Stimulated activated naive CD8-positive, alpha-beta T cell treated with anti-CD3 and anti-CD28 coated beads, Interleukin-15, Interleukin-2, amounts not matched to agents 100 ng/mL and 50 ng/mL, for 24 hours (primary cell): ENCODE measurements around the gene RPL3.

ENCODE experiments used
- H3K27ac Mint-ChIP-seq: one replicate; pipeline ENCODE4 v1.8.0; 2021; ENCODE audit warnings: mild to moderate bottlenecking, mixed read lengths
- H3K27me3 Mint-ChIP-seq: one replicate; pipeline ENCODE4 v1.8.0; 2021; ENCODE audit warnings: mixed read lengths
- H3K36me3 Mint-ChIP-seq: one replicate; pipeline ENCODE4 v1.8.0; 2021; ENCODE audit warnings: low read depth, mixed read lengths
- H3K4me1 Mint-ChIP-seq: one replicate; pipeline ENCODE4 v1.8.0; 2021; ENCODE audit warnings: low read depth, mixed read lengths
- H3K4me3 Mint-ChIP-seq: one replicate; pipeline ENCODE4 v1.8.0; 2021; ENCODE audit warnings: mild to moderate bottlenecking, mixed read lengths
- H3K9me3 Mint-ChIP-seq: one replicate; pipeline ENCODE4 v1.8.0; 2021; ENCODE audit warnings: mixed read lengths

The RPL3 gene

GRCh38 chr22:39289975-39290720 is 29.3 kb downstream of the RPL3 start:
- H3K4me3 Mint-ChIP-seq: no peak overlapping the region
- no peaks in the 10 kb centered on the region for H3K4me1 Mint-ChIP-seq
- H3K9me3 Mint-ChIP-seq: no peaks in the 10 kb centered on the region
- no peaks in the 10 kb centered on the region for H3K36me3 Mint-ChIP-seq
- H3K27me3 Mint-ChIP-seq: peaks cover 3% of the 10 kb centered on the region
- no peak overlapping the region for H3K27ac Mint-ChIP-seq

GRCh38 chr22:39289533-39289932 is 29.9 kb downstream of the RPL3 start:
- H3K27ac Mint-ChIP-seq: no peak overlapping the region
- H3K36me3 Mint-ChIP-seq: no peaks in the 10 kb centered on the region
- no peaks in the 10 kb centered on the region for H3K4me1 Mint-ChIP-seq
- no peaks in the 10 kb centered on the region for H3K9me3 Mint-ChIP-seq
- H3K4me3 Mint-ChIP-seq: no peak overlapping the region
- H3K27me3 Mint-ChIP-seq: peaks cover 3% of the 10 kb centered on the region

- Mint-ChIP-seq H3K9me3 (no peaks in the 10 kb centered on the region), H3K36me3 (no peaks in the 10 kb centered on the region), H3K4me3 (no peak overlapping the region), H3K27me3 (peaks cover 3% of the 10 kb centered on the region), H3K4me1 (no peaks in the 10 kb centered on the region), H3K27ac (no peak overlapping the region)
Observed at GRCh38 chr22:39288135-39288898, 31.1 kb downstream of the RPL3 start.

- Mint-ChIP-seq H3K4me1 (no peaks in the 10 kb centered on the region), H3K4me3 (no peak overlapping the region), H3K9me3 (no peaks in the 10 kb centered on the region), H3K27ac (no peak overlapping the region), H3K27me3 (peaks cover 3% of the 10 kb centered on the region), H3K36me3 (no peaks in the 10 kb centered on the region)
Observed at GRCh38 chr22:39287076-39287725, 32.2 kb downstream of the RPL3 start.

GRCh38 chr22:39284983-39285382 is 34.4 kb downstream of the RPL3 start:
- no peak overlapping the region for H3K27ac Mint-ChIP-seq
- no peaks in the 10 kb centered on the region for H3K36me3 Mint-ChIP-seq
- no peaks in the 10 kb centered on the region for H3K4me1 Mint-ChIP-seq
- peaks cover 3% of the 10 kb centered on the region for H3K27me3 Mint-ChIP-seq
- H3K9me3 Mint-ChIP-seq: no peaks in the 10 kb centered on the region
- no peak overlapping the region for H3K4me3 Mint-ChIP-seq

GRCh38 chr22:39284142-39284980 is 35.1 kb downstream of the RPL3 start:
- Mint-ChIP-seq H3K4me3 (no peak overlapping the region), H3K9me3 (no peaks in the 10 kb centered on the region), H3K36me3 (no peaks in the 10 kb centered on the region), H3K27me3 (peaks cover 5% of the 10 kb centered on the region), H3K27ac (no peak overlapping the region), H3K4me1 (no peaks in the 10 kb centered on the region)

GRCh38 chr22:39283322-39284141 is 35.9 kb downstream of the RPL3 start:
- Mint-ChIP-seq H3K36me3 (no peaks in the 10 kb centered on the region), H3K27me3 (peaks cover 8% of the 10 kb centered on the region), H3K27ac (no peak overlapping the region), H3K9me3 (no peaks in the 10 kb centered on the region), H3K4me3 (no peak overlapping the region), H3K4me1 (no peaks in the 10 kb centered on the region)

GRCh38 chr22:39282645-39283321 is 36.6 kb downstream of the RPL3 start:
- no peaks in the 10 kb centered on the region for H3K36me3 Mint-ChIP-seq
- H3K4me3 Mint-ChIP-seq: no peak overlapping the region
- H3K27me3 Mint-ChIP-seq: peaks cover 8% of the 10 kb centered on the region
- H3K9me3 Mint-ChIP-seq: no peaks in the 10 kb centered on the region
- no peaks in the 10 kb centered on the region for H3K4me1 Mint-ChIP-seq
- no peak overlapping the region for H3K27ac Mint-ChIP-seq

- Mint-ChIP-seq H3K27me3 (peaks cover 15% of the 10 kb centered on the region), H3K27ac (no peak overlapping the region), H3K4me3 (no peak overlapping the region), H3K36me3 (no peaks in the 10 kb centered on the region), H3K9me3 (no peaks in the 10 kb centered on the region), H3K4me1 (no peaks in the 10 kb centered on the region)
Observed at GRCh38 chr22:39281126-39281525, 38.3 kb downstream of the RPL3 start.

GRCh38 chr22:39280250-39280649 is 39.2 kb downstream of the RPL3 start:
- H3K27ac Mint-ChIP-seq: no peak overlapping the region
- no peaks in the 10 kb centered on the region for H3K9me3 Mint-ChIP-seq
- H3K27me3 Mint-ChIP-seq: peaks cover 18% of the 10 kb centered on the region
- no peaks in the 10 kb centered on the region for H3K36me3 Mint-ChIP-seq
- H3K4me3 Mint-ChIP-seq: no peak overlapping the region
- H3K4me1 Mint-ChIP-seq: no peaks in the 10 kb centered on the region

- Mint-ChIP-seq H3K4me1 (no peaks in the 10 kb centered on the region), H3K36me3 (no peaks in the 10 kb centered on the region), H3K27ac (no peak overlapping the region), H3K9me3 (no peaks in the 10 kb centered on the region), H3K4me3 (no peak overlapping the region), H3K27me3 (peaks cover 18% of the 10 kb centered on the region)
Observed at GRCh38 chr22:39279170-39279850, 40.1 kb downstream of the RPL3 start.

- H3K36me3 Mint-ChIP-seq: no peaks in the 10 kb centered on the region
- H3K4me1 Mint-ChIP-seq: no peaks in the 10 kb centered on the region
- H3K27ac Mint-ChIP-seq: no peak overlapping the region
- H3K4me3 Mint-ChIP-seq: no peak overlapping the region
- H3K27me3 Mint-ChIP-seq: peaks cover 18% of the 10 kb centered on the region
- H3K9me3 Mint-ChIP-seq: no peaks in the 10 kb centered on the region
Observed at GRCh38 chr22:39278040-39278439, 41.4 kb downstream of the RPL3 start.

GRCh38 chr22:39277142-39277607 is 42.2 kb downstream of the RPL3 start:
- Mint-ChIP-seq H3K36me3 (no peaks in the 10 kb centered on the region), H3K27ac (no peak overlapping the region), H3K9me3 (no peaks in the 10 kb centered on the region), H3K4me1 (no peaks in the 10 kb centered on the region), H3K4me3 (no peak overlapping the region), H3K27me3 (peaks cover 18% of the 10 kb centered on the region)
